Keratinocyte (primary cell): ENCODE results near the gene ADAMTS7. TPM values are rescaled to one million over a fixed set of nuclear protein-coding genes. Genes with fewer than 3 reads are reported as not detected.
"Not testable (repeated sequence)": the region's sequence is repeated elsewhere in the genome, so short reads cannot be mapped to it uniquely, and the experiment has no call there.

Experiments used
- DNase-seq: peaks from one replicate; pipeline ENCODE4 v3.0.0-alpha.2; 2011; ENCODE audit warnings: low read depth, missing footprints, low spot score
- FAIRE-seq: peaks from 2 replicates; lab custom pipeline; 2011; peaks lifted over from hg19 to GRCh38; lab: Jason Lieb, UNC
- H2AFZ ChIP-seq: 2 replicates; pipeline ENCODE4 v1.6.0; 2012; ENCODE audit warnings: low read length, control low read depth, inconsistent platforms; ENCODE audit not compliant: control insufficient read depth
- H3K27ac ChIP-seq: 2 replicates; pipeline ENCODE4 v1.5.1; 2011; ENCODE audit warnings: low read length; ENCODE audit not compliant: control insufficient read depth, insufficient read depth
- H3K27me3 ChIP-seq: 3 replicates; pipeline ENCODE4 v1.6.0; 2011; ENCODE audit warnings: low read length; ENCODE audit not compliant: control insufficient read depth, insufficient read depth; ENCODE audit errors: extremely low read depth
- H3K36me3 ChIP-seq, 2 experiments: 2 replicates in 1 of 2; 3 replicates in 1 of 2; pipeline ENCODE4 v1.5.1; 2011; ENCODE audit warnings: low read length in 2 of 2, mild to moderate bottlenecking in 1 of 2; ENCODE audit not compliant: control insufficient read depth in 2 of 2, insufficient read depth in 2 of 2; ENCODE audit errors: extremely low read depth in 1 of 2
- H3K4me1 ChIP-seq: 3 replicates; pipeline ENCODE4 v1.5.1; 2011; ENCODE audit warnings: low read length; ENCODE audit not compliant: control insufficient read depth, insufficient read depth; ENCODE audit errors: extremely low read depth
- H3K4me2 ChIP-seq: 3 replicates; pipeline ENCODE4 v1.6.0; 2011; ENCODE audit warnings: low read depth, low read length; ENCODE audit not compliant: control insufficient read depth, insufficient read depth; ENCODE audit errors: extremely low read depth
- H3K4me3 ChIP-seq, 3 experiments: fragments of 200-600 bp in 1 of 3; sonication (generic) in 1 of 3; 2 replicates in 2 of 3; 3 replicates in 1 of 3; pipeline ENCODE4 v1.5.1; 2011 to 2016; ENCODE audit warnings: low read length in 3 of 3, mild to moderate bottlenecking in 3 of 3, control low read depth in 2 of 3, inconsistent platforms in 1 of 3, low read depth in 1 of 3, mixed read lengths in 1 of 3, mixed run types in 1 of 3, moderate library complexity in 1 of 3; ENCODE audit not compliant: control insufficient read depth in 2 of 3, insufficient read depth in 2 of 3; ENCODE audit errors: extremely low read depth in 1 of 3
- H3K79me2 ChIP-seq: 2 replicates; pipeline ENCODE4 v1.6.0; 2012; ENCODE audit warnings: low read length; ENCODE audit not compliant: control insufficient read depth, insufficient read depth
- H3K9ac ChIP-seq: 3 replicates; pipeline ENCODE4 v1.6.0; 2011; ENCODE audit warnings: low read length; ENCODE audit not compliant: control insufficient read depth, insufficient read depth; ENCODE audit errors: extremely low read depth
- H3K9me1 ChIP-seq: 3 replicates; pipeline ENCODE4 v1.6.0; 2011; ENCODE audit warnings: low read length; ENCODE audit not compliant: control insufficient read depth, insufficient read depth; ENCODE audit errors: extremely low read depth
- H3K9me3 ChIP-seq: 2 replicates; pipeline ENCODE4 v1.5.1; 2012; ENCODE audit warnings: low read depth, low read length; ENCODE audit not compliant: control insufficient read depth
- H4K20me1 ChIP-seq: 3 replicates; pipeline ENCODE4 v1.6.0; 2011; ENCODE audit warnings: low read length; ENCODE audit not compliant: control insufficient read depth, insufficient read depth; ENCODE audit errors: extremely low read depth
- EZH2 ChIP-seq: IDR thresholded peaks from one replicate; pipeline ENCODE4 v1.6.1; 2012; ENCODE audit warnings: inconsistent platforms, mild to moderate bottlenecking, low read length, moderate library complexity
- dilution Hi-C: fragments of 300-500 bp; cut with MboI; formaldehyde crosslinking; loops from one replicate; pipeline ENCODE4 v1.7.0; 2020; ENCODE audit warnings: low sequenced_read_pairs; ENCODE audit not compliant: extremely low pct_ligation_motif_present
- polyA plus RNA-seq, 5 experiments: library from polyadenylated mRNA; depleted of rRNA in 3 of 5; stranded (reverse) in 3 of 5; stranded (forward) in 1 of 5; unstranded in 1 of 5; fragments of >200 nt; gene quantifications; 1 replicate in 1 of 5; 2 replicates in 3 of 5; 3 replicates in 1 of 5; pipeline versions ENCODE4 v1.2.1 to v1.2.3, GENCODE V29; 2011 to 2012; ENCODE audit warnings: missing spikeins in 2 of 5, low read depth in 1 of 5, low replicate concordance in 1 of 5
- TF ChIP-seq, protein P1 (sequence below), 3 experiments: IDR thresholded peaks in 1 of 3; conservative IDR thresholded peaks in 1 of 3; optimal IDR thresholded peaks in 1 of 3; 2 replicates in 2 of 3; 3 replicates in 1 of 3; pipeline versions ENCODE3 to v1.5.1; 2011; ENCODE audit warnings: low read length in 3 of 3, mild to moderate bottlenecking in 3 of 3, moderate library complexity in 2 of 3, control low read depth in 1 of 3, inconsistent platforms in 1 of 3; ENCODE audit not compliant: insufficient read depth in 2 of 3; ENCODE audit errors: extremely low read depth in 1 of 3

The ADAMTS7 gene
- polyA plus RNA-seq, 1 donor (not counting 4 experiments of a cell fraction or from before 2014, with no cell fraction given) = 0.13 TPM

DNA sequence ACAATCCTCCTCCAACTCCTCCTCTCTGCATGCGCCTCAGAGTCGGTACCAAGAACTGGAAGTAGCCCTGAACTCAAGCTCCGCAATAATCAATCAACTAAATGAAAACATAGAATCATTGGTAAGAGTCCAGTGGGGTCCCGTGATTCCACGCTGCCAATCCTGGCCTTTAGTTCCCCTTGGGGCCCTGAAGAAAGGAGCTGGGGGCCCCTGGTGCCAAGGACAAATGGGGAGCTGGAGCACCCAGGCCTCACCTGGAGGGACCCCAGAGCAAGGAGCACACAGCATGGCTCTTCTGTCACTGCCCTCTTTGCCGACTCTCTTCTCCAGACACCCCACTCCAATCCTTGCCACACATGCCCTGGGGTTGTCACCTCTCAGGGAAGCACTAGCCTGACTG lies 80.3 kb downstream of the ADAMTS7 start:
- no peaks in the 10 kb centered on the region for H3K79me2 ChIP-seq
- no peaks in the 10 kb centered on the region for H3K9me3 ChIP-seq
- dilution Hi-C loops = no loop called here
- H3K4me1 ChIP-seq = no peaks in the 10 kb centered on the region
- no peak overlapping the region for H3K4me3 ChIP-seq
- FAIRE-seq (no peak), DNase-seq (no peak)
- no peak overlapping the region for H3K27ac ChIP-seq
- peaks cover 3% of the 10 kb centered on the region for H3K27me3 ChIP-seq
- no peak overlapping the region for H3K9ac ChIP-seq
- H3K36me3 ChIP-seq = no peaks in the 10 kb centered on the region
- no peak overlapping the region for H3K4me2 ChIP-seq
- TF ChIP-seq EZH2 = no peak
- TF ChIP-seq, protein P1, sequence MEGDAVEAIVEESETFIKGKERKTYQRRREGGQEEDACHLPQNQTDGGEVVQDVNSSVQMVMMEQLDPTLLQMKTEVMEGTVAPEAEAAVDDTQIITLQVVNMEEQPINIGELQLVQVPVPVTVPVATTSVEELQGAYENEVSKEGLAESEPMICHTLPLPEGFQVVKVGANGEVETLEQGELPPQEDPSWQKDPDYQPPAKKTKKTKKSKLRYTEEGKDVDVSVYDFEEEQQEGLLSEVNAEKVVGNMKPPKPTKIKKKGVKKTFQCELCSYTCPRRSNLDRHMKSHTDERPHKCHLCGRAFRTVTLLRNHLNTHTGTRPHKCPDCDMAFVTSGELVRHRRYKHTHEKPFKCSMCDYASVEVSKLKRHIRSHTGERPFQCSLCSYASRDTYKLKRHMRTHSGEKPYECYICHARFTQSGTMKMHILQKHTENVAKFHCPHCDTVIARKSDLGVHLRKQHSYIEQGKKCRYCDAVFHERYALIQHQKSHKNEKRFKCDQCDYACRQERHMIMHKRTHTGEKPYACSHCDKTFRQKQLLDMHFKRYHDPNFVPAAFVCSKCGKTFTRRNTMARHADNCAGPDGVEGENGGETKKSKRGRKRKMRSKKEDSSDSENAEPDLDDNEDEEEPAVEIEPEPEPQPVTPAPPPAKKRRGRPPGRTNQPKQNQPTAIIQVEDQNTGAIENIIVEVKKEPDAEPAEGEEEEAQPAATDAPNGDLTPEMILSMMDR (optimal IDR thresholded peaks at IDR 0.05 in 1 of 3, IDR thresholded peaks at IDR 0.05 in 1 of 3, conservative IDR thresholded peaks at IDR 0.05 in 1 of 3; ENCODE audit: extremely low read depth in 1 of 3, insufficient read depth in 2 of 3, low read length in 3 of 3) = no peak
- H4K20me1 ChIP-seq = no peaks in the 10 kb centered on the region
- H2AFZ ChIP-seq = no peak overlapping the region
- H3K9me1 ChIP-seq = no peaks in the 10 kb centered on the region

GRCh38 chr15:78728427-78728826 lies 82.8 kb downstream of the ADAMTS7 start:
- H3K4me1 ChIP-seq, H3K27ac ChIP-seq, H3K9ac ChIP-seq, H4K20me1 ChIP-seq, H3K79me2 ChIP-seq, H3K36me3 ChIP-seq, H3K27me3 ChIP-seq, H3K9me3 ChIP-seq, FAIRE-seq, DNase-seq, H3K4me2 ChIP-seq, H3K9me1 ChIP-seq, H3K4me3 ChIP-seq, H2AFZ ChIP-seq, dilution Hi-C loops: not testable (repeated sequence)

GRCh38 chr15:78727561-78727960 lies 83.7 kb downstream of the ADAMTS7 start:
- Histone ChIP-seq H3K79me2 (no peaks in the 10 kb centered on the region), H3K9ac (no peak overlapping the region), H2AFZ (no peak overlapping the region), H3K4me1 (no peaks in the 10 kb centered on the region), H3K4me2 (no peak overlapping the region), H3K9me3 (no peaks in the 10 kb centered on the region), H3K27me3 (peaks cover 3% of the 10 kb centered on the region), H3K4me3 (no peak overlapping the region), H3K9me1 (no peaks in the 10 kb centered on the region), H3K36me3 (no peaks in the 10 kb centered on the region), H3K27ac (no peak overlapping the region), H4K20me1 (no peaks in the 10 kb centered on the region)
- TF ChIP-seq, protein P1 (optimal IDR thresholded peaks at IDR 0.05 in 1 of 3, IDR thresholded peaks at IDR 0.05 in 1 of 3, conservative IDR thresholded peaks at IDR 0.05 in 1 of 3; ENCODE audit: extremely low read depth in 1 of 3, insufficient read depth in 2 of 3, low read length in 3 of 3) = no peak
- no peak for TF ChIP-seq EZH2
- DNase-seq (no peak), FAIRE-seq (no peak)
- dilution Hi-C loops = no loop called here
